ENCODE results near the gene MRPS35. TPM values are rescaled to one million over a fixed set of nuclear protein-coding genes. Genes with fewer than 3 reads are reported as not detected.

The MRPS35 gene
- total RNA-seq, 2 donors from 2014 or later: 56.1 to 69.6 TPM

GRCh38 chr12:27756670-27757195 lies 46.1 kb downstream of the MRPS35 start:
- no peak for TF ChIP-seq POLR2A (IDR thresholded peaks at IDR 0.05)
- Histone ChIP-seq H3K27ac (no peak overlapping the region), H3K27me3 (replicated peaks; ENCODE audit: insufficient read depth) (no peaks in the 10 kb centered on the region), H3K36me3 (no peaks in the 10 kb centered on the region), H3K4me3 (no peak overlapping the region), H3K4me1 (replicated peaks) (no peaks in the 10 kb centered on the region), H3K9me3 (no peaks in the 10 kb centered on the region)
- intact Hi-C loops (cut with DNase I): no loop called here
- 94% methylated on average over 7 of the region's 7 CpGs for WGBS
- no peak for DNase-seq (ENCODE audit: low spot score)

GRCh38 chr12:27762757-27763156 lies 52.1 kb downstream of the MRPS35 start:
- Histone ChIP-seq H3K27ac (no peak overlapping the region), H3K27me3 (replicated peaks; ENCODE audit: insufficient read depth) (no peaks in the 10 kb centered on the region), H3K36me3 (no peaks in the 10 kb centered on the region), H3K9me3 (no peaks in the 10 kb centered on the region), H3K4me1 (replicated peaks) (no peaks in the 10 kb centered on the region), H3K4me3 (no peak overlapping the region)
- TF ChIP-seq POLR2A (IDR thresholded peaks at IDR 0.05) (no peak), POLR2AphosphoS5 (IDR thresholded peaks at IDR 0.05) (no peak), CTCF (IDR thresholded peaks at IDR 0.05) (no peak)
- DNase-seq (ENCODE audit: low spot score): no peak
- intact Hi-C loops (cut with DNase I): no loop called here
- 86% methylated on average over 2 of the region's 2 CpGs for WGBS

- Histone ChIP-seq H3K4me1 (replicated peaks) (no peaks in the 10 kb centered on the region), H3K27me3 (replicated peaks; ENCODE audit: insufficient read depth) (no peaks in the 10 kb centered on the region), H3K27ac (no peak overlapping the region), H3K4me3 (no peak overlapping the region), H3K9me3 (no peaks in the 10 kb centered on the region), H3K36me3 (no peaks in the 10 kb centered on the region)
- TF ChIP-seq POLR2A (IDR thresholded peaks at IDR 0.05) (no peak), POLR2AphosphoS5 (IDR thresholded peaks at IDR 0.05) (no peak), CTCF (IDR thresholded peaks at IDR 0.05) (no peak)
- intact Hi-C loops (cut with DNase I): no loop called here
- DNase-seq (ENCODE audit: low spot score): no peak
- 94% methylated on average over 3 of the region's 3 CpGs for WGBS
These were observed 56.0 kb downstream of the MRPS35 start for GRCh38 chr12:27766587-27766986.

- no peak overlapping the region for H3K4me3 ChIP-seq
- no peak for TF ChIP-seq POLR2AphosphoS5 (IDR thresholded peaks at IDR 0.05)
- TF ChIP-seq POLR2A (IDR thresholded peaks at IDR 0.05): no peak
- TF ChIP-seq CTCF (IDR thresholded peaks at IDR 0.05): no peak
- intact Hi-C loops (cut with DNase I): no loop called here
- H3K27ac ChIP-seq: no peak overlapping the region
- no peaks in the 10 kb centered on the region for H3K27me3 ChIP-seq (replicated peaks; ENCODE audit: insufficient read depth)
- H3K4me1 ChIP-seq (replicated peaks): no peaks in the 10 kb centered on the region
- DNase-seq (ENCODE audit: low spot score): no peak
- H3K36me3 ChIP-seq: no peaks in the 10 kb centered on the region
- 67% methylated on average over 8 of the region's 8 CpGs for WGBS
- no peaks in the 10 kb centered on the region for H3K9me3 ChIP-seq
These were observed 58.6 kb downstream of the MRPS35 start for GRCh38 chr12:27769142-27769673.

GRCh38 chr12:27771481-27772327 lies 61.1 kb downstream of the MRPS35 start:
- no peaks in the 10 kb centered on the region for H3K27me3 ChIP-seq (replicated peaks; ENCODE audit: insufficient read depth)
- 67% methylated on average over 3 of the region's 3 CpGs for WGBS
- intact Hi-C loops (cut with DNase I): no loop called here
- no peak for DNase-seq (ENCODE audit: low spot score)
- TF ChIP-seq POLR2A (IDR thresholded peaks at IDR 0.05) (no peak), CTCF (IDR thresholded peaks at IDR 0.05) (no peak), POLR2AphosphoS5 (IDR thresholded peaks at IDR 0.05) (no peak)
- no peaks in the 10 kb centered on the region for H3K9me3 ChIP-seq
- no peak overlapping the region for H3K4me3 ChIP-seq
- no peaks in the 10 kb centered on the region for H3K4me1 ChIP-seq (replicated peaks)
- H3K36me3 ChIP-seq: no peaks in the 10 kb centered on the region
- no peak overlapping the region for H3K27ac ChIP-seq

All from prostate gland (tissue), 2 donors.